ENCODE data around the gene MYOD1.
A peak's percentile ranks its signal among the peaks of the same experiment; 100 is the strongest.

Gene MYOD1

GRCh38 chr11:17719028-17719937, at the start of gene MYOD1:
Gene MYOD1 (plus strand): TSS chr11:17719571. CDS start chr11:17719783, 212 bp downstream.
- Histone ChIP-seq H3K9ac (ENCODE audit: low read length) (no peak within 1 kb of the TSS), H3K36me3 (ENCODE audit: control insufficient read depth, insufficient read depth, low read length, severe bottlenecking) (no peaks in the 10 kb centered on the region), H3K4me3 (ENCODE audit: low read length) (no peak within 1 kb of the TSS), H3K9me3 (ENCODE audit: control insufficient read depth, low read length) (no peaks in the 10 kb centered on the region), H3K4me1 (ENCODE audit: control insufficient read depth, insufficient read depth, low read length) (no peaks in the 10 kb centered on the region), H3K27me3 (replicated peaks; ENCODE audit: control insufficient read depth, insufficient read depth, low read length) (peaks cover 87% of the 10 kb centered on the region)
- DNase-seq (ENCODE audit: low read depth), result no peak

GRCh38 chr11:17672469-17672868, 46.9 kb upstream of the MYOD1 start:
- H3K27me3 ChIP-seq (replicated peaks; ENCODE audit: control insufficient read depth, insufficient read depth, low read length), result peaks cover 13% of the 10 kb centered on the region
- peaks cover 27% of the 10 kb centered on the region for H3K9me3 ChIP-seq (ENCODE audit: control insufficient read depth, low read length)
- H3K9ac ChIP-seq (ENCODE audit: low read length), result no peak overlapping the region
- no peak for DNase-seq (ENCODE audit: low read depth)
- H3K4me3 ChIP-seq (ENCODE audit: low read length), result no peak overlapping the region
- no peaks in the 10 kb centered on the region for H3K4me1 ChIP-seq (ENCODE audit: control insufficient read depth, insufficient read depth, low read length)
- no peaks in the 10 kb centered on the region for H3K36me3 ChIP-seq (ENCODE audit: control insufficient read depth, insufficient read depth, low read length, severe bottlenecking)

- H3K27me3 ChIP-seq (replicated peaks; ENCODE audit: control insufficient read depth, insufficient read depth, low read length), result peaks cover 14% of the 10 kb centered on the region
- no peaks in the 10 kb centered on the region for H3K36me3 ChIP-seq (ENCODE audit: control insufficient read depth, insufficient read depth, low read length, severe bottlenecking)
- no peak overlapping the region for H3K9ac ChIP-seq (ENCODE audit: low read length)
- H3K4me1 ChIP-seq (ENCODE audit: control insufficient read depth, insufficient read depth, low read length), result no peaks in the 10 kb centered on the region
- H3K9me3 ChIP-seq (ENCODE audit: control insufficient read depth, low read length), result peaks cover 30% of the 10 kb centered on the region
- no peak for DNase-seq (ENCODE audit: low read depth)
- no peak overlapping the region for H3K4me3 ChIP-seq (ENCODE audit: low read length)
Observed at GRCh38 chr11:17673951-17674350, 45.4 kb upstream of the MYOD1 start.

- no peaks in the 10 kb centered on the region for H3K4me1 ChIP-seq (ENCODE audit: control insufficient read depth, insufficient read depth, low read length)
- H3K36me3 ChIP-seq (ENCODE audit: control insufficient read depth, insufficient read depth, low read length, severe bottlenecking), result no peaks in the 10 kb centered on the region
- H3K9me3 ChIP-seq (ENCODE audit: control insufficient read depth, low read length), result no peaks in the 10 kb centered on the region
- H3K4me3 ChIP-seq (ENCODE audit: low read length), result no peak overlapping the region
- no peak overlapping the region for H3K9ac ChIP-seq (ENCODE audit: low read length)
- H3K27me3 ChIP-seq (replicated peaks; ENCODE audit: control insufficient read depth, insufficient read depth, low read length), result peaks cover 34% of the 10 kb centered on the region
- no peak for DNase-seq (ENCODE audit: low read depth)
Observed at GRCh38 chr11:17682848-17683247, 36.5 kb upstream of the MYOD1 start.

GRCh38 chr11:17683377-17684161, 35.8 kb upstream of the MYOD1 start:
- H3K4me3 ChIP-seq (ENCODE audit: low read length), result no peak overlapping the region
- H3K36me3 ChIP-seq (ENCODE audit: control insufficient read depth, insufficient read depth, low read length, severe bottlenecking), result no peaks in the 10 kb centered on the region
- peak; percentile 5 for DNase-seq (ENCODE audit: low read depth)
- H3K27me3 ChIP-seq (replicated peaks; ENCODE audit: control insufficient read depth, insufficient read depth, low read length), result peaks cover 34% of the 10 kb centered on the region
- H3K9ac ChIP-seq (ENCODE audit: low read length), result no peak overlapping the region
- no peaks in the 10 kb centered on the region for H3K4me1 ChIP-seq (ENCODE audit: control insufficient read depth, insufficient read depth, low read length)
- no peaks in the 10 kb centered on the region for H3K9me3 ChIP-seq (ENCODE audit: control insufficient read depth, low read length)

- no peak for DNase-seq (ENCODE audit: low read depth)
- Histone ChIP-seq H3K9me3 (ENCODE audit: control insufficient read depth, low read length) (no peaks in the 10 kb centered on the region), H3K36me3 (ENCODE audit: control insufficient read depth, insufficient read depth, low read length, severe bottlenecking) (no peaks in the 10 kb centered on the region), H3K4me3 (ENCODE audit: low read length) (no peak overlapping the region), H3K4me1 (ENCODE audit: control insufficient read depth, insufficient read depth, low read length) (no peaks in the 10 kb centered on the region), H3K27me3 (replicated peaks; ENCODE audit: control insufficient read depth, insufficient read depth, low read length) (peaks cover 29% of the 10 kb centered on the region), H3K9ac (ENCODE audit: low read length) (no peak overlapping the region)
Observed at GRCh38 chr11:17684550-17684949, 34.8 kb upstream of the MYOD1 start.

- peak; percentile 37 for DNase-seq (ENCODE audit: low read depth)
- Histone ChIP-seq H3K27me3 (replicated peaks; ENCODE audit: control insufficient read depth, insufficient read depth, low read length) (peaks cover 17% of the 10 kb centered on the region), H3K9me3 (ENCODE audit: control insufficient read depth, low read length) (no peaks in the 10 kb centered on the region)
Observed at GRCh38 chr11:17686231-17686980, 33.0 kb upstream of the MYOD1 start.

GRCh38 chr11:17687946-17688670, 31.3 kb upstream of the MYOD1 start:
- no peak overlapping the region for H3K9ac ChIP-seq (ENCODE audit: low read length)
- DNase-seq (ENCODE audit: low read depth), result no peak
- H3K4me1 ChIP-seq (ENCODE audit: control insufficient read depth, insufficient read depth, low read length), result no peaks in the 10 kb centered on the region
- H3K36me3 ChIP-seq (ENCODE audit: control insufficient read depth, insufficient read depth, low read length, severe bottlenecking), result no peaks in the 10 kb centered on the region
- H3K9me3 ChIP-seq (ENCODE audit: control insufficient read depth, low read length), result no peaks in the 10 kb centered on the region
- H3K27me3 ChIP-seq (replicated peaks; ENCODE audit: control insufficient read depth, insufficient read depth, low read length), result peaks cover 30% of the 10 kb centered on the region
- no peak overlapping the region for H3K4me3 ChIP-seq (ENCODE audit: low read length)

More at GRCh38 chr11:17686231-17686980, 33.0 kb upstream of the MYOD1 start:
- H3K4me3 ChIP-seq (ENCODE audit: low read length), result no peak overlapping the region
- H3K9ac ChIP-seq (ENCODE audit: low read length), result no peak overlapping the region
- no peaks in the 10 kb centered on the region for H3K4me1 ChIP-seq (ENCODE audit: control insufficient read depth, insufficient read depth, low read length)
- no peaks in the 10 kb centered on the region for H3K36me3 ChIP-seq (ENCODE audit: control insufficient read depth, insufficient read depth, low read length, severe bottlenecking)

- H3K9me3 ChIP-seq (ENCODE audit: control insufficient read depth, low read length), result no peaks in the 10 kb centered on the region
- peaks cover 49% of the 10 kb centered on the region for H3K27me3 ChIP-seq (replicated peaks; ENCODE audit: control insufficient read depth, insufficient read depth, low read length)
- no peak for DNase-seq (ENCODE audit: low read depth)
- no peaks in the 10 kb centered on the region for H3K36me3 ChIP-seq (ENCODE audit: control insufficient read depth, insufficient read depth, low read length, severe bottlenecking)
- no peak overlapping the region for H3K9ac ChIP-seq (ENCODE audit: low read length)
- no peaks in the 10 kb centered on the region for H3K4me1 ChIP-seq (ENCODE audit: control insufficient read depth, insufficient read depth, low read length)
- no peak overlapping the region for H3K4me3 ChIP-seq (ENCODE audit: low read length)
Observed at GRCh38 chr11:17691550-17691949, 27.8 kb upstream of the MYOD1 start.

- H3K4me1 ChIP-seq (ENCODE audit: control insufficient read depth, insufficient read depth, low read length), result no peaks in the 10 kb centered on the region
- H3K27me3 ChIP-seq (replicated peaks; ENCODE audit: control insufficient read depth, insufficient read depth, low read length), result peaks cover 53% of the 10 kb centered on the region
- no peaks in the 10 kb centered on the region for H3K36me3 ChIP-seq (ENCODE audit: control insufficient read depth, insufficient read depth, low read length, severe bottlenecking)
- no peak overlapping the region for H3K4me3 ChIP-seq (ENCODE audit: low read length)
- DNase-seq (ENCODE audit: low read depth), result no peak
- no peaks in the 10 kb centered on the region for H3K9me3 ChIP-seq (ENCODE audit: control insufficient read depth, low read length)
- no peak overlapping the region for H3K9ac ChIP-seq (ENCODE audit: low read length)
Observed at GRCh38 chr11:17691976-17692375, 27.4 kb upstream of the MYOD1 start.

All from adipocyte (in vitro differentiated cells).